GM10248 (cell line): ENCODE measurements around the gene CHST11.

Source experiments
- CTCF ChIA-PET: fragments of 300-600 bp; sonication (Branson Sonifier 250); formaldehyde crosslinking; extraction: SDS; loops from one replicate; lab custom pipeline; 2021; ENCODE audit warnings: antibody characterized with exemption; lab: Yijun Ruan, JAX
- POLR2A ChIA-PET: fragments of 350-650 bp; sonication (Branson Sonifier 250); formaldehyde crosslinking; extraction: SDS; loops from one replicate; lab custom pipeline; 2020; ENCODE audit warnings: antibody characterized with exemption; lab: Yijun Ruan, JAX
- DNase-seq: peaks from one replicate; pipeline ENCODE4 v3.0.0; 2012; ENCODE audit errors: extremely low spot score
- TF ChIP-seq, protein P1 (sequence below): IDR thresholded peaks from 2 replicates; pipeline ENCODE4 v1.5.1; 2012; ENCODE audit warnings: mild to moderate bottlenecking, low read depth; ENCODE audit errors: extremely low read depth, missing control alignments, control extremely low read depth

Gene CHST11

DNA sequence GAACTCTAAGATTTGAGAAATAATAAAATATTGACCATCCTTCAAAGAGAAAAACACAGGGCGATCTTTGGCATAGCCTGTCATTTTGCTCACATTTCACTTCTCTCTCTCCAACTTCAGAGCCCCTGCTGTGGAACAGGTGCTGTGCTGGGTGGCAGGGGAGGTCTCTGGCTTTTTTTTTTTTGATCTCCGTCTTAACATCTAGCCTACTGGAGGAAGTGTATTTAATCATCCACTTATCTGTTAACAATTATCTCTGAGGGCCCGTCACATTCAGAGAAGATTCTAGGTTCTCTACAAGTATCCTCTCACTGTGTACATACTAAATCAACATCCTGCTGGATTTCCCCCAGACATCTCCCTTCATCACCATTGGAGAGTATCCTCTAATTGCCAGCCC is 34.1 kb downstream of the CHST11 start:
- TF ChIP-seq, protein P1, sequence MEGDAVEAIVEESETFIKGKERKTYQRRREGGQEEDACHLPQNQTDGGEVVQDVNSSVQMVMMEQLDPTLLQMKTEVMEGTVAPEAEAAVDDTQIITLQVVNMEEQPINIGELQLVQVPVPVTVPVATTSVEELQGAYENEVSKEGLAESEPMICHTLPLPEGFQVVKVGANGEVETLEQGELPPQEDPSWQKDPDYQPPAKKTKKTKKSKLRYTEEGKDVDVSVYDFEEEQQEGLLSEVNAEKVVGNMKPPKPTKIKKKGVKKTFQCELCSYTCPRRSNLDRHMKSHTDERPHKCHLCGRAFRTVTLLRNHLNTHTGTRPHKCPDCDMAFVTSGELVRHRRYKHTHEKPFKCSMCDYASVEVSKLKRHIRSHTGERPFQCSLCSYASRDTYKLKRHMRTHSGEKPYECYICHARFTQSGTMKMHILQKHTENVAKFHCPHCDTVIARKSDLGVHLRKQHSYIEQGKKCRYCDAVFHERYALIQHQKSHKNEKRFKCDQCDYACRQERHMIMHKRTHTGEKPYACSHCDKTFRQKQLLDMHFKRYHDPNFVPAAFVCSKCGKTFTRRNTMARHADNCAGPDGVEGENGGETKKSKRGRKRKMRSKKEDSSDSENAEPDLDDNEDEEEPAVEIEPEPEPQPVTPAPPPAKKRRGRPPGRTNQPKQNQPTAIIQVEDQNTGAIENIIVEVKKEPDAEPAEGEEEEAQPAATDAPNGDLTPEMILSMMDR, result no peak
- DNase-seq, result no peak
- POLR2A ChIA-PET, result no interaction called here
- CTCF ChIA-PET, result interaction anchor here (1.7 to 1.9 kb wide), 2 partner anchors 13 to 25 kb away, joined by 4 read pairs; no protein-coding TSS in a partner anchor

DNA sequence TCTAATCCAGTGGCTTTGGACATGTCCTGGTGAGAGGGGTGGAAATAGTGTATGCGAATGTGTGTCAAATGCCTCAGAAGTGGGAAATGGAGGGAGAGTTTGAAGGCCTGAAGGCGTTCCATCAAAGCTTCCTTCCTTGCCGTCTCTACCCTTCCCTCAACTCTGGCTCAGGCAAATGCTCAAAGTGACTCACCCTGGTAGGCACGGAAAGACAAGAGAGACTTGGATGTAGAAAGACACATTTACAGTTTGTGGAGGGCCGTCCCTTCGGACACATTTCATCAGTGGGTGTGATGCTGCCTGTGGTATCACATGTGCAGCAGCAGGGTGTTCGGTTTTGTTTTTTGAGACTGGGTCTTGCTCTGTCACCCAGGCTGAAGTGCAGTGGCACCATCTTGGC is 36.7 kb downstream of the CHST11 start:
- DNase-seq, result no peak
- ChIA-PET POLR2A (no interaction called here), CTCF (interaction anchor here (0.9 kb wide), 1 partner anchor 37 kb away, joined by 3 read pairs; the partner anchor contains the start of gene CHST11)
- TF ChIP-seq, protein P1, result no peak

DNA sequence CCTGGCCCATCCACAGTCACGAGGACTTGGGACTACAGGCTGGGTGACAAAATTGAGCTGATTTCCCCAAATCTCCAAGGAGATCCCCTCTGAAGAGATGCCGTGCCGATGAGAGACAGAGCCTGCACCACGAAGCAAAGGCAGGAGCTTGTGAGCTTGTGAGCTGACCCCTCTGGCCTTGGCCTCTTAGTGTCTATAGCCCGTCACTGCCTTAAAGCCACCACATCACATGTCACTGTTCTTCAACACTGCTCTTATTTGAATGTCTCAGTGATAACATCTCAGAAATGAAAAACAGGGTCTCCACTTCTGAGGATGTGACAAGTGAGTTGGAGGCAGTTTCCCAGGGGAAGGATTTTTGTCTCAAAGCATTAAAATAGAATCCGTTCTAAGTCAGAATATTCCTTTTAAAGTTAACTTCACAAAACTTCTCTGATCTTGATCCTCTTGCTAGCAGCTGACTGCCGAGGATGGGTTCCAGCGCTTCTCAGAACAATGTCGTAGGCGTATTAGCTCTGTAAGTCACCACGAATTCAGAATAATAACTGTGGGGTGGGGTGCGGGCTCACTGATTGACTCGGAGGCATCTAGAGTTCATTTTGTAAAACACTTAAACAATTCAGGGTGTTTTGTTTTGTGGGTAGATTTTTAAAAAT is 37.5 kb downstream of the CHST11 start:
- DNase-seq, result no peak
- CTCF ChIA-PET, result interaction anchor here (0.7 to 1.4 kb wide), 5 partner anchors 22 to 296 kb away, joined by 3 to 4 read pairs (median 3); partner anchors contain the start of gene CHST11
- POLR2A ChIA-PET, result no interaction called here
- TF ChIP-seq, protein P1, result no peak

DNA sequence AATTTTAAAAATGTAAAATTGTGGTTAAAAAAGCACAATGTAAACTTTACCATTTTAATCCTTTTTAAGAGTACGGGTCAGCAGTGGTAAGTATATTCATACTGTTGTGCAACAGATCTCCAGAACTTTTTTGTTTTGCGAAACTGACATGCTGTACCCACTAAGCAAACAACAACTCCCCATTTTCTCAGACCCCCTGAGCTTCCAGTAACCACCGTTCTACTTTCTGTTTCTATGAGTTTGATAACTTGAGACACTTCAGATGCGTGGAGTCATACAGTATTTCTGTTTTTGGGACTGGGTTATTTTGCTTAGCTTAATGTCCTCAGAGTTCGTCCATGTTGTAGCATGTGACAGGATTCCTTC is 38.0 kb downstream of the CHST11 start:
- POLR2A ChIA-PET, result no interaction called here
- DNase-seq, result no peak
- TF ChIP-seq, protein P1, result no peak
- CTCF ChIA-PET, result interaction anchor here (0.7 to 1.4 kb wide), 3 partner anchors 22 to 296 kb away, joined by 3 read pairs; no protein-coding TSS in a partner anchor

DNA sequence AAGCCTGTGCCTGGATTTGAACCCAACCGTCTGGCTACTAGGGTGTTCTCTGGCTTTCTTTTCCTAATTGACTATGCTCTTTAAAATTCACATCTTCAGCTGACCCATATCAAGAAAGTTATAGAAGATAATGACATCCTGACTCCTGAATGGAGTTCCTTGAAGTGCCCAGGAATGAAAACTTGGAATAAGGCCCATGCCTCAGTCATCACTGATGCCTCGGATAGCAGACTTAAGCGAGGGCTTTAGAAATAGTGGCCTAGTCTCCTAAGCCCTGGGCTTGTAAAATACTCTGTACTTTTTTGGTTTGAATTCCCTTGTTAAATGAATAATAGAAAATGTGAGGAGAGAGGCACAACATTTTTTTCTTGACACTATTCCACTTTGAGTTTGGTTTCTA is 39.0 kb downstream of the CHST11 start:
- CTCF ChIA-PET, result no interaction called here
- TF ChIP-seq, protein P1, result no peak
- POLR2A ChIA-PET, result no interaction called here
- no peak for DNase-seq

DNA sequence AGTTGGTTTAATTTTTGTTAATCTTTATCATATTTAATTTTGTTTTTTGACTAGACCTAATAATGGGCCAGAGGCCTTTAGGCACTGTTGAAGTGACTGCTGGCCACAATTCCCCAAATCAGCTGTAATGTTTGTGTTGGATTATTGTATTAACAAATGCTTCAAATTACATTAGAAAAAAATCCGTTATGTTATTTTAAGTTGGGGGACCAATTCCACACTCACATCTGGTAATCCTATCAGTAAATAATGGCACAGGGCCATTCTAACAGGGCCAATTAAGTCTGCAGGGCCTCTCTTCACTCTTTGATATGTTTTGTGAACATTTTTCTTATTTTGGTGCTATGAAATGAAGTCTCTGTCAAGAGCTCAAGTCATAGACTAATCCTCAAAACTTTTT is 39.6 kb downstream of the CHST11 start:
- no peak for DNase-seq
- ChIA-PET CTCF (no interaction called here), POLR2A (no interaction called here)
- TF ChIP-seq, protein P1, result no peak
